GM19328 (cell line): Measurements from ENCODE around the gene SESN2.

Source experiments
- ATAC-seq: cut with Tn5 transposase; IDR thresholded peaks from one replicate; pipeline ENCODE4 v1.9.1; 2021; ENCODE audit warnings: mild to moderate bottlenecking, moderate library complexity; ENCODE audit not compliant: unreplicated experiment

Gene SESN2

DNA sequence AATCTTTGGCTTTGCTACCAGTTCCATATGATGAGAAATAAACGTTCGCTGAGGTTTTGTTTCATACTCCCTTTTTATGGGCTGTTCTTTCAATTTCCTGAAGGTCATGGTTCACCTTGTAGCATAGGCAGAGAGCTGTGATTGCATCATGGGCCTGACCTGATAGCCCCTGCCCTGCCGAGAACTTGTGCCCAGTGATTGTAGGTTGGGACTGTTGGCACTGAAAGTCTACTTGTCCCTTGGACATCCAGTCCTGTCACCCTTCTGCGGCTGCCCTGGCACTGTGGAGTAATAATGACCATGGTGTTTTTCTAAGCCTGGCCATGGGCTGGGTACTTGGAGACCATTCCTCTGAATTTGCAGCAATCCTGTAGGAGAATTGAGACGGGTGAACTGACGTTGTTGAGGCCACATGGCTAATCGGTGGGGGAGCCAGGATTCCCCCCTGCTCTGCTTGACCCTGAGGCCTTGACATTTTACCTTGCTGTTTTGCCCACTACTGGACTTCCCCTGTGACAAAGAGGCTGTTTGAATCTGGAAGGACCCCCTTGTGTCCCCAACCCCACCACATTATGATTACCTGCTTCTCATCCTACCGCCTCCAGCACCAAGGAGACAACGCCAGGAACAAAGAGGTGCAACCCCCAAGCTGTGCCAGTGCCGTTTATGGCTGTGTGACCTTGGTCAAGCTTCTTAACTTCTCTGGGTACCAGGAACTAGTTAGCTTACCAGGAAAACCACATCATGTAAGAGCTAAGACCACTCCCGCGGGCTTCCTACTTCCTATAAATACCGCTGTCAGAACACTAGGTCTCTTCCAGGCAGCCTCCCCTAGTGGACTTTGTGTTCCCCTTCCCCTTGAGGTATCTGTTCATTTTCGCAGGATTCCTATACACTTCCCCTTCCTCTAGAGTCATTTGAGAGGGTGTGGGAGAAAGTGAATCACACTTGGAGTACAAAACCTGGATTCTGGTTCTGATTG, 23.4 kb downstream of the SESN2 start:
- no peak for ATAC-seq

- no peak for ATAC-seq
Measured at GRCh38 chr1:28286111-28286510, 26.8 kb downstream of the SESN2 start.

DNA sequence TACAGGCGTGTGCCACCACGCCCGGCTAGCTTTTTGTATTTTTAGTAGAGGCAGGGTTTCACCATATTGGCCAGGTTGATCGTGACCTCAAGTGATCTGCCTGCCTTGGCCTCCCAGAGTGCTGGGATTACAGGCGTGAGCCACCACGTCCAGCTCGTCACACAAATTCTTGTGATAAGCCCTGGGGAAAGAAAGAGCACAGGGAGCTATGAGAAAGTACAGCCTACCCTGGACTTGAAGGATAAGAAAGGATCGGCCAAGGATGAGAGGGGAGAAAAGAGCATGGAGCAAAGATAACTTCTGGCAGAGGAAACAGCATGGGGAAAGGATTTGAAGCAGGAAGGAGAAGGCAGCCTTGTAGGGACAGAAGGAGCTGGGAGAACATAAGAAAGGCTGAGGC, 29.2 kb downstream of the SESN2 start:
- ATAC-seq: no peak

- no peak for ATAC-seq
Measured at GRCh38 chr1:28290851-28291250, 31.5 kb downstream of the SESN2 start.

DNA sequence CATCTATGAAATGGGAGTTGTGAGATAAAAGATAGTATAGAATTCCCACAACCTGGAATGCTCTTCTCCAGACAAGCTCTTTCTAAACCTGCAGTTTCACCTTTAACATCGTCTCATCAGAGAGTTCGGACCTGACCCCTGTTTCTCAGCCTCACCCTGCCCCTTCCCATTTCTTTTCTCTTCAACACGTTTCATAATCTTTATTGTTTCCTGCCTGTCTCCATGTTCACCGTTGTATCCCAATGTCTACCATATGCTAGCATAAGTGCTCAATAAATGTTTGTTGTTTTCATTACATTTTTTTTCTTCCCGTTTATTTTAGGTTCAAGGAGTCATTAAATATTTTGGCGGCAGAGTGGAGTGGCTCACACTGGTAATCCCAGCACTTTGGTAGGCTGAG, 32.4 kb downstream of the SESN2 start:
- no peak for ATAC-seq

- no peak for ATAC-seq
Measured at GRCh38 chr1:28295936-28296335, 36.6 kb downstream of the SESN2 start.

- no peak for ATAC-seq
Measured at GRCh38 chr1:28296401-28297261, 37.3 kb downstream of the SESN2 start.

- ATAC-seq: no peak
Measured at GRCh38 chr1:28297826-28298225, 38.5 kb downstream of the SESN2 start.

- no peak for ATAC-seq
Measured at GRCh38 chr1:28298438-28298837, 39.1 kb downstream of the SESN2 start.

DNA sequence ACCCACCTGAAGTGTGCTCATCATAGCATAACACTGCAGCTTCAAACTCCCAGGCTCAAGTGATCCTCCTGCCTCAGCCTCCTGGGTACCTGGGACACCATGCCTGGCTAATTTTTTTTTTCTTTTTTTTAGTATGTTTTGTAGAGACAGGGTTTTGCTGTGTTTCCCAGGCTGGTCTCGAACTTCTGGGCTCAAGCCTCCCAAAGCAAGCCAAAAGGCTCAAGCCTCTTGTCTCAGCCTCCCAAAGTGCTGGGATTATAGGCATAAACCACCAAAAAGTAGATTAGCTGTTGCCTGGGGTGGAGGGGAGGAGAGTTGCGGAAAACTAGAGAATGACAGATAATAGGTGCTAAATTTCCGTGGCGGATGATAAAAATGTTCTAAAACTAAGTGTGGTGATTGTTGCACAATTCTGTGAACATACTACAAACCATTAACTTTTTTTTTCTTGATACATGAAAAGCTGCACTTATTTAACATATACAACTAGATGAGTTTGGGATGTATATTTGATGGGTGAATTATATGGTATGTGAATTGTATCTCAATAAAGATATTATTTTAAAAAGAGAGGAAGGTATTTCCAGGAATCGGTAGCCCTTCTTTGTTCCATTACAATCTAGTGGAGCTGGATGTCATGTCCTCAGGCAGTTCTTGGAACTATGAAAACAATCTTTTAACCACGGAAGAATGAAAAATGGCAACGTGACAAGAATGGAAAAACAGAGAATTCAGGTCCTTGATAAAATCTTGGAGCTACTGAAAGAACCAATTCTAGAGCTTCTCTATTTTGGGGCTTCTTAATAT, 42.3 kb downstream of the SESN2 start:
- ATAC-seq: no peak

- no peak for ATAC-seq
Measured at GRCh38 chr1:28302247-28302646, 42.9 kb downstream of the SESN2 start.

- ATAC-seq: no peak
Measured at GRCh38 chr1:28306301-28306949, 47.1 kb downstream of the SESN2 start.

- ATAC-seq: no peak
Measured at GRCh38 chr1:28308750-28309149, 49.4 kb downstream of the SESN2 start.

DNA sequence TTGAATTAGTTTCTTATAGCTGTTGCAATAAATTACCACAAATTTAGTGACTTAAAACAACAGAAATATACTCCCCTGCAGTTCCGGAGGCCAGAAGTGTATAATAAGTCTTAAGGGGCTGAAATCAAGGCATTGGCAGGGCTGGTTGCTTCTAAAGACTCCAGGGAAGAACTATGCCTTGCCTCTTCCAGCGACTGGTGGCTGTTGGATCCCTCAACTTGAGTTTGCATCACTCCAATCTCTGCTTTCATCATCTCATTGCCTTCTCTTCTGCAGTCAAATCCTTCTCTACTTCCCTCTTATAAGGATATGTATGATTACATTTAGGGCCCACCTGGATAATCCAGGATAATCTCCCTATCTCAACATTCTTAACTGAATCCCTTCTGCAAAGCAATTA, 50.4 kb downstream of the SESN2 start:
- no peak for ATAC-seq

- no peak for ATAC-seq
Measured at GRCh38 chr1:28313702-28314546, 54.6 kb downstream of the SESN2 start.

- ATAC-seq: no peak
Measured at GRCh38 chr1:28314547-28314941, 55.2 kb downstream of the SESN2 start.

DNA sequence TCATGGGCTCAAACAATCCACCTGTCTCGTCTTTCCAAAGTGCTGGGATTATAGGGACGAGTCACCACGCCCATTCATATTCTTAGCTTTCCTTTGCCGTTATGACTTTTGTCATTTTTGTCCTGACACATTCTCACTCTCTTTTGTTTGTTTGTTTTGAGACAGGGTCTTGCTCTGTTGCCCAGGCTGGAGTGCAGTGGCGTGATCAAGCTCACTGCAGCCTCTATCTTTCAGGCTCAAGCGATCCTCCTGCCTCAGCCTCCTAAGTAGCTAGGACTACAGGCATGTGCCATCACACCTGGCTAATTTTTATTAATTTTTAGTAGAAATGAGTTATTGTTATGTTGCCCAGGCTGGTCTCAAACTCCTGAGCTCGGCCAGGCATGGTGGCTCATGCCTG, 57.7 kb downstream of the SESN2 start:
- ATAC-seq: no peak

DNA sequence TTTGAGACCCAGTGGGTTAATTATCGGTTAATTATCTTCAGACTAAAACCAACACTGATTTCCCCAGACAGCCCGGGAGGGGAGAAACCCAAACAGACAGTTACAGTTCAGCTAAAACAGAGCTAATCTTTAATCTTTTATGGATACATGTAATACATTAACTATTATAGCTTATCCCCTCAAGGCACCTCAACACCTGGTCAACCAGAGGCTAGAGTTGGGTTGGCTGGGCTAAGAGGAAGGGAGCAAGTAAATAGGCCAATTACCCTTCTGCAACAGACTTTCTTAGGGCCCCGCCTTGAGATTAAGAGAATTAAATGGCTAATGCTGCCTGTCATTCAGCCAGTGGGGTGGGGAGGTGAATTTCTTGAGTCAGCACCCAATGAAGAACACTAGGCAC, 62.9 kb downstream of the SESN2 start:
- ATAC-seq: no peak

GRCh38 chr1:28323720-28324119, 64.4 kb downstream of the SESN2 start:
- ATAC-seq: no peak

- no peak for ATAC-seq
Measured at GRCh38 chr1:28326515-28326914, 67.2 kb downstream of the SESN2 start.
